ENCODE results near the gene SPDL1.

DNA sequence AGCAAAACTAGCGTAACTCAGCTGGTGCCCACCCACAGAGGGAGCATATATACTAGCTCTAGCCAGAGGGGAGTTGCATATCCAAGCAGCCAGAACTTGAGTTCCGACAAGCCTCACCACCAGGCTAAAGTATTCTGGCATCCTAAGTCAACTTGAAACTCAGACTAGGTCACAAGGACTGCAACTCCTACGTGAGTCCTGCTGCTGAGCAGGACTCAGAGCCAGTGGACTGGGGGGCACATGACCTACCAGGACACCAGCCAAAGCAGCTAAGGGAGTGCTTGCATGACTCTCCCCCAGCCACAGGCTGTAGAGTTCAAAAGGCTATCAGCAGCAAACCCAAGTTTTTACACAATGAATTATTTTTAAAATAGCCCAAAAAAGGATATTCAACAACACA is 26.1 kb downstream of the SPDL1 start:
- TF ChIP-seq POLR2AphosphoS5 (IDR thresholded peaks at IDR 0.05; ENCODE audit: low read depth, low read length): no peak
- TF ChIP-seq POLR2A (IDR thresholded peaks at IDR 0.05; ENCODE audit: low read depth, low read length): no peak
